SU-DHL-6 (cell line): ENCODE results near the gene PHACTR1.

Source experiments
- CTCF ChIP-seq: fragments of 200-600 bp; sonication (generic); IDR thresholded peaks from one replicate; pipeline ENCODE4 v1.5.1; 2017; ENCODE audit warnings: antibody characterized with exemption, mild to moderate bottlenecking, low read length, moderate library complexity; ENCODE audit not compliant: insufficient read depth, poor library complexity, severe bottlenecking
- EZH2phosphoT487 ChIP-seq: fragments of 200-600 bp; sonication (generic), shearing (Covaris generic); conservative IDR thresholded peaks from 2 replicates; pipeline ENCODE4 v1.6.1; 2018; ENCODE audit warnings: mild to moderate bottlenecking, antibody characterized with exemption, low read length, moderate library complexity, mixed read lengths

DNA sequence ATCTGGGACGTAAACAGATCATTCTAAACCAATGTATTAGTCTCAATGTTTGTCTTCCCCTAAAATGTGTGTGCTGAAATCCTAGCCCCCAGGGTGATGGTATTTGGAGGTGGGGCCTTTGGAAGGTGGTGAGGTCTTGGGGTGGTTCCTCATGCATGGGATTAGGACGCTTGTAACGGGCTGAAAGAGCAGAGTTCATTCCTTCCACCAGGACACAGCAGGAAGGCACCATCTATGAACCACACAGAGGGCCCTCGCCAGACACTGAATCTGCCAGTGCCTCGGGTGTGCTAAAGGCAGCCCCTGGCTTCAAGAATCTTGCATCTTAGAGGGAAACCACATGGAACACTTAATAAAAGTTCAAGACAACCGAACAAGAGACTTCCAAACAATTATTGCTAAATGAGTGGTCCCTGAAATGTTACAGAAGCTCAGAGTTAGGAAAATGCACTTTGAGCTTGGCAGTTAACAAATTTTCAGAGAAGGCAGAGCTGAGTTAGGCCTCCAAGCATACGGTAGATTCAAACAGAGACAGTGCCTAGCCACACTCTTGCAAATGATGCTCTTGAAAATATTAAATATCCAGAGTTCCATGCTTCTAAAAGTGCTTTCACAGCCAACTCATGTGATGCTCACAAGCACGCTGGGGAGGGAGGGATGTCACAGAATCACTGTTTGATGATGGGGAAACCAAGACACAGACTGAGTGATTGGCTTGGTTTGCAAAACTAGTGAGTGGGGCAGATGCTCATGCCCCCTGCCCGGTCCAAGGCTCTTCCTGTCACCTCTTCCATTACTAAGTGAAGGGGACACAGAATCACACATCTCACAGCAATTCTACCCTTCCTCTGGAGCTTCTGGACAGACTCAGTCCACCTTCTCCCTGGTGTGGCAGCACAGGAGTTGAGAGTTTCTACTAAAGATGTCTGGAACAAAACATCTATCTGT, 584.4 kb downstream of the PHACTR1 start:
- TF ChIP-seq CTCF (no peak), EZH2phosphoT487 (no peak)
